HG03097 (cell line): ENCODE data around the gene SIGLEC1.

Source experiments
- ATAC-seq: cut with Tn5 transposase; IDR thresholded peaks from one replicate; pipeline ENCODE4 v1.9.1; 2021; ENCODE audit not compliant: unreplicated experiment, low FRiP score

The SIGLEC1 gene

GRCh38 chr20:3729378-3729777, 17.0 kb upstream of the SIGLEC1 start:
- no peak for ATAC-seq

DNA sequence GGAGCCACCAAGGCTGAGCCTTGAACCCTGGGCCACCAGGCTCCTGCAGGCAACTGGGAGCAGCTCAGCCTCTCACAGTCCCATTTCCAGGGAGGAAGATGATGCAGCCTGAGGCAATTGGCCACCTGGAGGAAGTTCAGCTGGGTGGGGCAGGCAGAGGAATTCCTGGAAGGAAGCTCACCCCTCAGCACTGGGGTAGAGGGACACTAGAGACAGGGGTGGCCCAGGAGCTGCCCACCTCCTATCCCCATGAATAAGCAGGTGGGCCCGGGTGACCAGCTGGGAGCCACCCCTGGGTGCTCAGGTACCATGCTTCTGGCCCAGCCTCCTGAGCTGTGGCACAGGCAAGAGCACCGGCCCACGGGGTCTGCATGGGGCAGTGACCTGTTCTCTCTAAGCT, 16.5 kb upstream of the SIGLEC1 start:
- ATAC-seq, result no peak

GRCh38 chr20:3728354-3728753, 16.0 kb upstream of the SIGLEC1 start:
- no peak for ATAC-seq

- ATAC-seq, result no peak
These were observed 15.1 kb upstream of the SIGLEC1 start for GRCh38 chr20:3727401-3728021.

DNA sequence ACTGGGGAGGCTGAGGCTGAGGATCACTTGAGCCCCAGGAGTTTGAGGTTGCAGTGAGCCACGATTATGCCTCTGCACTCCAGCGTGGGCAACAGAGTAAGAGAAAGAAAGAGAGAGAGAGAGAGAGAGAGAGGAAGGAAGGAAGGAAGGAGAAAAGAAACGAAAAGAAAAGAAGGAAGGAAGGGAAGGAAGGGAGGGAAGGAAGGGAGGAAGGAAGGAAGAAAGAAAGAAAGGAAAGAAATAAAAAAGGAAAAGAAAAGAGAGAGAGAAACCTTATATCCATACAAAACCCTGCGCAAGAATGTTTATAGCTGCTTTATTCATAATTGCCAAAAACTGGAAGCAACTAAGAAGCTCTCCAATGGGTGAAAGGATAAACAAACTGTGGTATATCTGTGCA, 12.0 kb upstream of the SIGLEC1 start:
- no peak for ATAC-seq

- no peak for ATAC-seq
These were observed 10.9 kb upstream of the SIGLEC1 start for GRCh38 chr20:3723284-3723683.

GRCh38 chr20:3721912-3722311, 9.5 kb upstream of the SIGLEC1 start:
- ATAC-seq, result no peak

DNA sequence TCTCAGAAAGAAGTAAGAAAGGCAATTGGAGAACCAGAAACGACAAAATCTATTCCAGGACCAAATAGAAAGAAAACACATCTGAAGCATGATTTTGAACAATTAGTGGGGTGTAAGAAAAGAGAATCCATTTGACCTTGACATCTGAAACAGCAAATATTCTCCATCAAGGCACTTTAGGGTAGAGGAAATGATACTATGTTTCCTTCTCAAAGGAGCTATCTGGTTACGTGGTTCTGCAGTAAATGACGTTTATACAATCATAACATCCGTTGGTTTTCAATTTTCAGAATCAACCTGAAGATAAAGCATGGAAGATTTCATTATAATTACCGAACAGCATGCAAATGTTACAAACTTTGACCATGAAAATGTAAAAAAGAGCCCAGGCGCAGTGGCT, 8.2 kb upstream of the SIGLEC1 start:
- ATAC-seq, result no peak

DNA sequence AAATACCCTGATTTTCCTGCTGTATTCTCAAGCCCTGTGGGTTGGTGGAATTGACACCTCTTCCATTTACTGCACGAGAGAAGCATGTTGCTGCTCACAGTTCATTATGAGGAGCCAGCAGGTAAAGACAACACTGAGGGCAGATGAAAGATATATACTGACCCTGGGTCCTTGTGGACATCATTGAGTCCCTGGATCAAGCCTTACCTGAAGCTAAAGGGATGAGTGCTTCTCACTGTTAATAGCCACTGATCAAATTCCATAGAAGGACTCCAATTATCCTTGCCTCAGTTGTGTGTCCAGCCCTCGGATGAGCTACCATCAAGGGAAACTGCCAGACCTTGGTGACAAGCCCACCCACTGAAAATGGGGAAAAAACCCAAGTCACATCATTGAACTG, 7.7 kb upstream of the SIGLEC1 start:
- ATAC-seq, result no peak

- ATAC-seq, result no peak
These were observed 6.6 kb upstream of the SIGLEC1 start for GRCh38 chr20:3719046-3719445.

GRCh38 chr20:3716195-3716834, 3.9 kb upstream of the SIGLEC1 start:
- no peak for ATAC-seq

DNA sequence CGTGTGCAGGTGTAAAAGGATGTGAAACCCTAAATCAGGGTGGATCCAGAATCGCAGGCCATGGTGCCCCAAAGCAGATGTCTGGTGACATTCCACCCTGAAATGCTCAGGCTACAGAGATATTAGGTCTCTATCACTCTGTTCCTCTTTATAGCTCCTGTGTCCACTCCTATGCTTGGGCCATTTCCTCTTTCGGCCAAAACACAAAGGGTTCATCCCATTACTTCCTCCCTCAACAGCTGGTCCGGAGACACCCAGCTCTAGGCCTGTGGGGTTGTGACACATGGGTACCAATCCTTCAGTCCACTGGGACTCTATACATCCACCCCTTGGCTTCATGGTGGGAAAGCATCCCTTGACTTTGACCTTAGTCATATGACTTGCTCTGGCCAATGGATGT, 1.7 kb upstream of the SIGLEC1 start:
- no peak for ATAC-seq

- ATAC-seq, result no peak
These were observed 887 bp downstream of the SIGLEC1 start for GRCh38 chr20:3711484-3711941.

DNA sequence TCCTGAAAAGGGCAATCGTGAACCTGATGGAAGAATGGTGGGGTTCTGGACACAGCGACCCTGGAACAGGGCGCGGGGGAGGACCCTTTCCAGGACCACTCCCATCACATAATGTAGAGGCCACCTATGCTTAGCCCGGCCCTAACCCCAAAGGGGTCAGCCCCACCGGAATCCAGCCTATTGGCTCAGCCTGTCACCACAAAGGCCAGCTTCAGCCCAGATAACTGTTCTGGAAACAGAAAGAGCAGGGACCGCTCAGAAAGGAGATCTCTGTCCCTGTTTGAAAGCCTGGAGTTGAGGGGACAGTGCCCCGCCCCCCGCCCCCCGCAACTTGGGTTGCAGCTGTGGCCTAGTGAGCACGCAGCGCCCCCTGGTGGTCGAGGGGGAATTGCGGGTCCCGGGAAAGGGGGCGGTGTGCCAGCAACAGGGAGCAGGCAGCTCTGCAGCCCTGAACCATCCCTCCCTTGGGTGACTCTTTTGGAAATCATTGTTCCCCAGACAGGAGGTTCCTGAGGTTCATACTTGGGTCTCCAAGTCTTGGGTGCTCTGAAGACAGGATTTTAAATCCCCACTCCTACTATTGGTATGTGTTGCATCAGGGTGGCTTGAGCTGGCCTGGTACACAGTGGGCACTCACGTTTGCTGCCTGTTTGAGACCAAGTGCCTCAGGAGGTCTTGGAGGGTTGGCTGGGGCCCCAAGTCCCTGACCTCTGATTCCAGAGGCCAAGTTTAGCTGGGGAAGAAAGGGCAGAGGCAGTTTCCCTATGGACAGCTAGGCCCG, 1.5 kb downstream of the SIGLEC1 start:
- ATAC-seq, result no peak

GRCh38 chr20:3710011-3710466, 2.4 kb downstream of the SIGLEC1 start:
- no peak for ATAC-seq

DNA sequence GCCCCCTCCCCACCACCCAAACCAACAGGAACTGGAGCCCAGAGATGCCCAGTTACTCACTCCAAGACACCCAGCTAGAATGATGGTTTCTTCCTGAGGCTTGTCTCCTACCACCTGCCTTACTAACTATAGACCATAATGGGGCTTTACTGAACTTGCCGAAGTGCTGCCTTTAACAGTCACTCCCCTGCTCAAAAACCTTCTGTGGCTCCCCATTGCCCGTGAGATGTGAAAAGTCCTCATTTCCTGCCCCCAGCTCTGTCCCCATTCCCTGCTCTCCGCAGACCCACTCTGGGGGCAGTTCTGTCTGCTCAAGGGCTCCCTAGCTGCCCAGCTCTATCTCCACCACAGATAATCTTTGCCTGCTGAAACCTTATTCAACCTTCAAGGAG, 4.9 kb downstream of the SIGLEC1 start:
- ATAC-seq, result no peak

DNA sequence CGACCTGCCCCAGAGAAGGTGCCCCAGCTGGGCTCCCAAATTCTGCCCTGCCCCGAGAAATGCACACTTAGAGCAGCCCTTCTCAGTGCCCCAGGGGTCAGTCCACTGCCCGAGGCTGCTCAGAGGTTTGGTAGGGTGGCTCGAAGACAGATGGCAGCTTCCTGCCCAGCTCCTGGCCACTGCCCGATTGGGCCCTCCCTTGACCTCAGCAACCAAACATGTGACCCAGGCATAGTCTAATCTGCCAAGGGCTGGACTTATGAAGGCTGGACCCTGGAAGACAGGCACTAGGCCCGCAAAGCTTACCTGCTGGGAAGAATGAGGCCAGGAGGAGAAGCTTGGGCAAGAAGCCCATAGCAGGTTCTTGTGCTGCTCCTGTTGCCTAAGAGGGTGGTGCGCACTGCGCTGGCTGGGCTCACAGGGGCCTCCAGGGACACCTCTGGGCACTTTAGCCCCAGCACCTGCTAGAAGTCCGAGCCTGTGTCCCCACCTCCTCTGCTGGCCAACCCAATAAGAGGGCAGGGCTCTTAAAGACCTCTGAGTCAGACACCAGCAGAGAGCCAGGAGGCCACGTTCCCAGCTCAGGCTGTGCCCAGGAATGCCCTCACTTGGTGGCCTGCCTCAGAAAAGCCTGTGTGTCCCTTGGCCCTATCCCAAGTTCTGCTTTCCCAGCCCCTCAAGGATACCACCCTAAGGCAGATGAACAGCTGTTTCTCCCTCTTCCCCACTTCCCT, 5.5 kb downstream of the SIGLEC1 start:
- no peak for ATAC-seq

DNA sequence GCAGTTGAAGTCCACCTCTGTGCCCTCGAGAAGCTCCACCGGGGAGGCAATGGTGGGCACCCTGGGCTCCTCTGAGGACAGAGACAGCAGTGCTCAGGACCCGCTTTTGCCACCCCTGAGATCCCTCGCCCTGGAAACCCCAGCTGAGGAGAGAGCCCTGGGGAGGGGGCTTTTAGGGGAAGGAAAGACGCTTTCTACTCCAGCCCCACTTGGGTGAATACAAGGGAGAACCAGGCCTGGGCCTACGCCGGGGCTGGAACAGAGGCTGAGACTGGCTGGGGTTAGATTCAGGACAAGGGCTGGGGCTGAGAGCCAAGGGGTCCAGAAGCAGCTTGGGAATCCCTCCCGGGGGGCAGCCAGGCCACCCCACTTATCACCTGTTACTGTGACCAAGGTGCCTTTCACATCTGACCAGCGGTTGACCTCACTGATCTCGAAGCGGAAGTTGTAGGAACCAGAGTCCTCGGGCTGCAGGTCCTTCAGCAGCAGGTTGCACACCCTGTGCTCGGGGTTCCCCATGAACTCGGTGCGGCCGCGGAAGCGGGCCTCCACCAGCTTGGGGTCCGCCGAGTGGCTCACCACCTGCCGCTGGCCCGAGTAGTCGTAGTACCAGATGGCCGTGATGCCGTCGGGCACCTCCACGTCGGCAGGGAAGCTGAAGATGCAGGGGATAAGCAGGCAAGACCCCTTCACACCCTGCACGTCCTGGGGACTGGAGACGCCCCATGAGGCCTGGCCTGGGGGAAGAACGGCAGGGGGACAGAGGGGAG, 6.2 kb downstream of the SIGLEC1 start:
- no peak for ATAC-seq

GRCh38 chr20:3705491-3705969, 6.9 kb downstream of the SIGLEC1 start:
- ATAC-seq, result no peak

DNA sequence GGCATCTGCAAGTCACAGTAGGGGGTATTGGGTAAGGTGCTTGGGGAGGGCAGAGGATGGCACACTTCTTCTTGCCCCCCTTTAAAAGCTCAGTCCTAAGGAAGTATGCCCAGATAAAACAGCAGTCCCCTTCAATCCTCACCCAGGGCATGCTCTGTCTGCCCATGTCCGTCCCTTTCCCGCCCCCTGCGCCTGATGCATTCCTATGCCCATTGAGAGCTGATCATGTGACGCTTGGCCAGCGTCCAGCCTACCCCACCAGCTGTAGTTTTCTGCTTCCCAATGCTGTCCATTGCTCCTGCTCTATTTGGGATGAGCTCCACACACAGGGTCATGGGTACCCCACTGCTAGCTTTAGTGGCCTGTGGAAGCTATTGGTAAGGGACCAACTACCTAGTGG, 8.3 kb downstream of the SIGLEC1 start:
- no peak for ATAC-seq
